K562 (cell line): ENCODE data around the gene PKD1L1. TPM values are rescaled to one million over a fixed set of nuclear protein-coding genes. Genes with fewer than 3 reads are reported as not detected.

ENCODE experiments used
- CREB3L1 ChIP-seq: fragments of 450-650 bp; IDR thresholded peaks from 2 replicates; pipeline ENCODE4 v1.6.1; 2014; ENCODE audit warnings: low read depth, mild to moderate bottlenecking, moderate library complexity, borderline replicate concordance
- KLF1 ChIP-seq: fragments of 450-650 bp; IDR thresholded peaks from 2 replicates; pipeline ENCODE4 v1.6.1; 2016; ENCODE audit warnings: missing genetic modification characterization, missing compliant biosample characterization
- MYC ChIP-seq, 2 experiments: fragments of 250-450 bp in 1 of 2; sonication (Bioruptor Pico) in 1 of 2; IDR thresholded peaks; 2 replicates each; pipeline versions ENCODE4 v1.5.1 to v1.6.1; 2012 to 2021; ENCODE audit warnings: low read depth in 2 of 2, borderline replicate concordance in 1 of 2, improper control_type of control experiment in 1 of 2, low read length in 1 of 2, mild to moderate bottlenecking in 1 of 2, moderate library complexity in 1 of 2
- RAD51 ChIP-seq: fragments of 450-650 bp; IDR thresholded peaks from 2 replicates; pipeline ENCODE4 v1.7.1; 2016; ENCODE audit warnings: low read depth, mild to moderate bottlenecking, borderline replicate concordance
- SMAD3 ChIP-seq: fragments of 450-650 bp; formaldehyde crosslinking; conservative IDR thresholded peaks from 2 replicates; pipeline ENCODE4 v1.4.0; 2020; ENCODE audit warnings: mild to moderate bottlenecking
- SMARCA4 ChIP-seq: fragments of 450-650 bp; IDR thresholded peaks from 2 replicates; pipeline ENCODE4 v1.6.1; 2016
- ZNF717 ChIP-seq: fragments of 250-450 bp; sonication (Bioruptor Pico); IDR thresholded peaks from 2 replicates; pipeline ENCODE4 v1.5.0; 2021
- polyA plus RNA-seq, 8 experiments: library from polyadenylated mRNA; depleted of rRNA in 4 of 8; stranded (reverse) in 5 of 8; unstranded in 3 of 8; fragments of >200 nt; fragmentation: Nextera tagmentation in 2 of 8; fragmentation: Illumina TruSeq in 1 of 8; extraction: Ambion mirVana in 2 of 8; extraction: Trizol in 1 of 8; gene quantifications; 2 replicates each; pipeline versions ENCODE4 v1.2.1 to v1.2.3, GENCODE V29; 2011 to 2014; ENCODE audit warnings: inconsistent platforms in 1 of 8, missing spikeins in 1 of 8
- total RNA-seq, 7 experiments: library from RNA; depleted of rRNA in 6 of 7; stranded (reverse); fragments of >200 nt in 6 of 7; fragmentation: Illumina TruSeq in 2 of 7; extraction: Trizol in 2 of 7; gene quantifications; 2 replicates each; pipeline versions ENCODE4 v1.2.1 to v1.2.3, GENCODE V29; 2011 to 2021; ENCODE audit warnings: low replicate concordance in 1 of 7
- TF ChIP-seq, protein P1 (sequence below): fragments of 200-600 bp; sonication (generic); IDR thresholded peaks from one replicate; pipeline ENCODE4 v1.6.1; 2012; ENCODE audit warnings: mild to moderate bottlenecking, low read depth, low read length, inconsistent platforms
- TF ChIP-seq, protein P2 (sequence below): fragments of 450-650 bp; IDR thresholded peaks from 2 replicates; pipeline ENCODE4 v1.7.0; 2016; ENCODE audit warnings: borderline replicate concordance
- TF ChIP-seq, protein P3 (sequence below): sonication (generic); formaldehyde crosslinking; IDR thresholded peaks from 2 replicates; pipeline ENCODE4 v1.8.1; 2022; ENCODE audit warnings: missing genetic modification reagents

Gene PKD1L1
- total and polyA plus RNA-seq, 9 of the 15 experiments (the other 6 are each of a cell fraction or from before 2014, with no cell fraction given), result 0.01 to 0.02 TPM; not detected in 7

- TF ChIP-seq, protein P1, sequence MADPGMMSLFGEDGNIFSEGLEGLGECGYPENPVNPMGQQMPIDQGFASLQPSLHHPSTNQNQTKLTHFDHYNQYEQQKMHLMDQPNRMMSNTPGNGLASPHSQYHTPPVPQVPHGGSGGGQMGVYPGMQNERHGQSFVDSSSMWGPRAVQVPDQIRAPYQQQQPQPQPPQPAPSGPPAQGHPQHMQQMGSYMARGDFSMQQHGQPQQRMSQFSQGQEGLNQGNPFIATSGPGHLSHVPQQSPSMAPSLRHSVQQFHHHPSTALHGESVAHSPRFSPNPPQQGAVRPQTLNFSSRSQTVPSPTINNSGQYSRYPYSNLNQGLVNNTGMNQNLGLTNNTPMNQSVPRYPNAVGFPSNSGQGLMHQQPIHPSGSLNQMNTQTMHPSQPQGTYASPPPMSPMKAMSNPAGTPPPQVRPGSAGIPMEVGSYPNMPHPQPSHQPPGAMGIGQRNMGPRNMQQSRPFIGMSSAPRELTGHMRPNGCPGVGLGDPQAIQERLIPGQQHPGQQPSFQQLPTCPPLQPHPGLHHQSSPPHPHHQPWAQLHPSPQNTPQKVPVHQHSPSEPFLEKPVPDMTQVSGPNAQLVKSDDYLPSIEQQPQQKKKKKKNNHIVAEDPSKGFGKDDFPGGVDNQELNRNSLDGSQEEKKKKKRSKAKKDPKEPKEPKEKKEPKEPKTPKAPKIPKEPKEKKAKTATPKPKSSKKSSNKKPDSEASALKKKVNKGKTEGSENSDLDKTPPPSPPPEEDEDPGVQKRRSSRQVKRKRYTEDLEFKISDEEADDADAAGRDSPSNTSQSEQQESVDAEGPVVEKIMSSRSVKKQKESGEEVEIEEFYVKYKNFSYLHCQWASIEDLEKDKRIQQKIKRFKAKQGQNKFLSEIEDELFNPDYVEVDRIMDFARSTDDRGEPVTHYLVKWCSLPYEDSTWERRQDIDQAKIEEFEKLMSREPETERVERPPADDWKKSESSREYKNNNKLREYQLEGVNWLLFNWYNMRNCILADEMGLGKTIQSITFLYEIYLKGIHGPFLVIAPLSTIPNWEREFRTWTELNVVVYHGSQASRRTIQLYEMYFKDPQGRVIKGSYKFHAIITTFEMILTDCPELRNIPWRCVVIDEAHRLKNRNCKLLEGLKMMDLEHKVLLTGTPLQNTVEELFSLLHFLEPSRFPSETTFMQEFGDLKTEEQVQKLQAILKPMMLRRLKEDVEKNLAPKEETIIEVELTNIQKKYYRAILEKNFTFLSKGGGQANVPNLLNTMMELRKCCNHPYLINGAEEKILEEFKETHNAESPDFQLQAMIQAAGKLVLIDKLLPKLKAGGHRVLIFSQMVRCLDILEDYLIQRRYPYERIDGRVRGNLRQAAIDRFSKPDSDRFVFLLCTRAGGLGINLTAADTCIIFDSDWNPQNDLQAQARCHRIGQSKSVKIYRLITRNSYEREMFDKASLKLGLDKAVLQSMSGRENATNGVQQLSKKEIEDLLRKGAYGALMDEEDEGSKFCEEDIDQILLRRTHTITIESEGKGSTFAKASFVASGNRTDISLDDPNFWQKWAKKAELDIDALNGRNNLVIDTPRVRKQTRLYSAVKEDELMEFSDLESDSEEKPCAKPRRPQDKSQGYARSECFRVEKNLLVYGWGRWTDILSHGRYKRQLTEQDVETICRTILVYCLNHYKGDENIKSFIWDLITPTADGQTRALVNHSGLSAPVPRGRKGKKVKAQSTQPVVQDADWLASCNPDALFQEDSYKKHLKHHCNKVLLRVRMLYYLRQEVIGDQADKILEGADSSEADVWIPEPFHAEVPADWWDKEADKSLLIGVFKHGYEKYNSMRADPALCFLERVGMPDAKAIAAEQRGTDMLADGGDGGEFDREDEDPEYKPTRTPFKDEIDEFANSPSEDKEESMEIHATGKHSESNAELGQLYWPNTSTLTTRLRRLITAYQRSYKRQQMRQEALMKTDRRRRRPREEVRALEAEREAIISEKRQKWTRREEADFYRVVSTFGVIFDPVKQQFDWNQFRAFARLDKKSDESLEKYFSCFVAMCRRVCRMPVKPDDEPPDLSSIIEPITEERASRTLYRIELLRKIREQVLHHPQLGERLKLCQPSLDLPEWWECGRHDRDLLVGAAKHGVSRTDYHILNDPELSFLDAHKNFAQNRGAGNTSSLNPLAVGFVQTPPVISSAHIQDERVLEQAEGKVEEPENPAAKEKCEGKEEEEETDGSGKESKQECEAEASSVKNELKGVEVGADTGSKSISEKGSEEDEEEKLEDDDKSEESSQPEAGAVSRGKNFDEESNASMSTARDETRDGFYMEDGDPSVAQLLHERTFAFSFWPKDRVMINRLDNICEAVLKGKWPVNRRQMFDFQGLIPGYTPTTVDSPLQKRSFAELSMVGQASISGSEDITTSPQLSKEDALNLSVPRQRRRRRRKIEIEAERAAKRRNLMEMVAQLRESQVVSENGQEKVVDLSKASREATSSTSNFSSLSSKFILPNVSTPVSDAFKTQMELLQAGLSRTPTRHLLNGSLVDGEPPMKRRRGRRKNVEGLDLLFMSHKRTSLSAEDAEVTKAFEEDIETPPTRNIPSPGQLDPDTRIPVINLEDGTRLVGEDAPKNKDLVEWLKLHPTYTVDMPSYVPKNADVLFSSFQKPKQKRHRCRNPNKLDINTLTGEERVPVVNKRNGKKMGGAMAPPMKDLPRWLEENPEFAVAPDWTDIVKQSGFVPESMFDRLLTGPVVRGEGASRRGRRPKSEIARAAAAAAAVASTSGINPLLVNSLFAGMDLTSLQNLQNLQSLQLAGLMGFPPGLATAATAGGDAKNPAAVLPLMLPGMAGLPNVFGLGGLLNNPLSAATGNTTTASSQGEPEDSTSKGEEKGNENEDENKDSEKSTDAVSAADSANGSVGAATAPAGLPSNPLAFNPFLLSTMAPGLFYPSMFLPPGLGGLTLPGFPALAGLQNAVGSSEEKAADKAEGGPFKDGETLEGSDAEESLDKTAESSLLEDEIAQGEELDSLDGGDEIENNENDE, result no peak
- TF ChIP-seq SMAD3 (CRISPR knock-in tag) (no peak), KLF1 (tag) (no peak), ZNF717 (CRISPR knock-in tag) (no peak), MYC (IDR thresholded peaks at IDR 0.05; ENCODE audit: low read depth, low read length) (no peak), MYC (CRISPR knock-in tag; IDR thresholded peaks at IDR 0.05; ENCODE audit: borderline replicate concordance, low read depth) (no peak), CREB3L1 (no peak), SMARCA4 (no peak), RAD51 (no peak)
- TF ChIP-seq, protein P2, sequence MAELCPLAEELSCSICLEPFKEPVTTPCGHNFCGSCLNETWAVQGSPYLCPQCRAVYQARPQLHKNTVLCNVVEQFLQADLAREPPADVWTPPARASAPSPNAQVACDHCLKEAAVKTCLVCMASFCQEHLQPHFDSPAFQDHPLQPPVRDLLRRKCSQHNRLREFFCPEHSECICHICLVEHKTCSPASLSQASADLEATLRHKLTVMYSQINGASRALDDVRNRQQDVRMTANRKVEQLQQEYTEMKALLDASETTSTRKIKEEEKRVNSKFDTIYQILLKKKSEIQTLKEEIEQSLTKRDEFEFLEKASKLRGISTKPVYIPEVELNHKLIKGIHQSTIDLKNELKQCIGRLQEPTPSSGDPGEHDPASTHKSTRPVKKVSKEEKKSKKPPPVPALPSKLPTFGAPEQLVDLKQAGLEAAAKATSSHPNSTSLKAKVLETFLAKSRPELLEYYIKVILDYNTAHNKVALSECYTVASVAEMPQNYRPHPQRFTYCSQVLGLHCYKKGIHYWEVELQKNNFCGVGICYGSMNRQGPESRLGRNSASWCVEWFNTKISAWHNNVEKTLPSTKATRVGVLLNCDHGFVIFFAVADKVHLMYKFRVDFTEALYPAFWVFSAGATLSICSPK, result no peak
- TF ChIP-seq, protein P3, sequence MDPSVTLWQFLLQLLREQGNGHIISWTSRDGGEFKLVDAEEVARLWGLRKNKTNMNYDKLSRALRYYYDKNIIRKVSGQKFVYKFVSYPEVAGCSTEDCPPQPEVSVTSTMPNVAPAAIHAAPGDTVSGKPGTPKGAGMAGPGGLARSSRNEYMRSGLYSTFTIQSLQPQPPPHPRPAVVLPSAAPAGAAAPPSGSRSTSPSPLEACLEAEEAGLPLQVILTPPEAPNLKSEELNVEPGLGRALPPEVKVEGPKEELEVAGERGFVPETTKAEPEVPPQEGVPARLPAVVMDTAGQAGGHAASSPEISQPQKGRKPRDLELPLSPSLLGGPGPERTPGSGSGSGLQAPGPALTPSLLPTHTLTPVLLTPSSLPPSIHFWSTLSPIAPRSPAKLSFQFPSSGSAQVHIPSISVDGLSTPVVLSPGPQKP (CRISPR knock-in tag), result no peak
- TF ChIP-seq, all 486 proteins: peak for 0
Observed at GRCh38 chr7:47813620-47814260, 134.5 kb downstream of the PKD1L1 start (continued).
